Measurements from ENCODE around the gene KLF2.
A peak's percentile ranks its signal among the peaks of the same experiment; 100 is the strongest.

DNA sequence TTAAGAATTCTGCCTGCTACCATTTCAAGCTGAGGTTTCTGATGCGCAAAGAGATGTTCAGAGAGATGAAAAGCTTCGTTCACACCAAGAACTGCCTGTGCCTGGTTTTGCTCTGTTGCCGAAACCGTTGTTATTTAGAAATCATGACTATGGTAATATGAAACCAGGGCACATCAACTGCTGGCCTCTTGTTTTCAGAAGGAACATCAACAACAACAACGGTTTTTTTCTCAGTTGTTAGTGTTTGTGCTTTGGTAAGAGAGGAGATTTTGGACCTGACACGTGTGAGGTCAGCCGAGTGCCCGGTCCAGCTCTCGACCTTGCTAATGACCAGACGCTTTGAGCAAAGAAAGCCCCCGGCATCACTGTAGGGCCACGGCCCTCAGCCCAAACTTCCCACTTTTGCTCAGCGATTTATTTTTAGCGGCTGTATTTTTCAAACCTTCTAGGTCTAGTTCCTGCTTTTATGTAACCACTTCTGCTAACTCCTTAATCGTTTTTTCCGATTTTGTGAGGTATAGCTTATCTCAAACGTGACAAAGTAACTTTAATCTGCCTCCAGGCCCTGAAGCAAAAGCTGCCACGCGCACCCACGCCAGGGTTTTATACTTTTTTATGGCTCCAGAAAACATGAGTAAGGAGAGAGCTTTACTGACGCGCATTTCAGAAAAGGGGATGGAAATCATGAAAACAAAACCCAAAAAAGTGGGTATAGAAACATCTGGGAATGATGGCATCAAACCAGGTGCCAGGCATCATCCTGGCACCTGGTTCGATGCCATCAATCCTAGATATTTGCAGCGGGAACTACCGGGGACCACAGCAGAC lies 42.0 kb downstream of the KLF2 start:
- TF ChIP-seq, protein P1, sequence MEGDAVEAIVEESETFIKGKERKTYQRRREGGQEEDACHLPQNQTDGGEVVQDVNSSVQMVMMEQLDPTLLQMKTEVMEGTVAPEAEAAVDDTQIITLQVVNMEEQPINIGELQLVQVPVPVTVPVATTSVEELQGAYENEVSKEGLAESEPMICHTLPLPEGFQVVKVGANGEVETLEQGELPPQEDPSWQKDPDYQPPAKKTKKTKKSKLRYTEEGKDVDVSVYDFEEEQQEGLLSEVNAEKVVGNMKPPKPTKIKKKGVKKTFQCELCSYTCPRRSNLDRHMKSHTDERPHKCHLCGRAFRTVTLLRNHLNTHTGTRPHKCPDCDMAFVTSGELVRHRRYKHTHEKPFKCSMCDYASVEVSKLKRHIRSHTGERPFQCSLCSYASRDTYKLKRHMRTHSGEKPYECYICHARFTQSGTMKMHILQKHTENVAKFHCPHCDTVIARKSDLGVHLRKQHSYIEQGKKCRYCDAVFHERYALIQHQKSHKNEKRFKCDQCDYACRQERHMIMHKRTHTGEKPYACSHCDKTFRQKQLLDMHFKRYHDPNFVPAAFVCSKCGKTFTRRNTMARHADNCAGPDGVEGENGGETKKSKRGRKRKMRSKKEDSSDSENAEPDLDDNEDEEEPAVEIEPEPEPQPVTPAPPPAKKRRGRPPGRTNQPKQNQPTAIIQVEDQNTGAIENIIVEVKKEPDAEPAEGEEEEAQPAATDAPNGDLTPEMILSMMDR (IDR thresholded peaks at IDR 0.05), result no peak
- no peak for TF ChIP-seq POLR2A (IDR thresholded peaks at IDR 0.05)
- TF ChIP-seq EP300 (IDR thresholded peaks at IDR 0.05), result peak in 1 of 2 donors; percentile 58
